GM19468 (cell line): ENCODE measurements around the gene ATP4A.
A peak's percentile ranks its signal among the peaks of the same experiment; 100 is the strongest.

ENCODE experiments used
- ATAC-seq: cut with Tn5 transposase; IDR thresholded peaks from one replicate; pipeline ENCODE4 v1.9.1; 2021; ENCODE audit warnings: mild to moderate bottlenecking, moderate library complexity, moderate number of reproducible peaks; ENCODE audit not compliant: unreplicated experiment; ENCODE audit errors: extremely low read depth

ATP4A gene

DNA sequence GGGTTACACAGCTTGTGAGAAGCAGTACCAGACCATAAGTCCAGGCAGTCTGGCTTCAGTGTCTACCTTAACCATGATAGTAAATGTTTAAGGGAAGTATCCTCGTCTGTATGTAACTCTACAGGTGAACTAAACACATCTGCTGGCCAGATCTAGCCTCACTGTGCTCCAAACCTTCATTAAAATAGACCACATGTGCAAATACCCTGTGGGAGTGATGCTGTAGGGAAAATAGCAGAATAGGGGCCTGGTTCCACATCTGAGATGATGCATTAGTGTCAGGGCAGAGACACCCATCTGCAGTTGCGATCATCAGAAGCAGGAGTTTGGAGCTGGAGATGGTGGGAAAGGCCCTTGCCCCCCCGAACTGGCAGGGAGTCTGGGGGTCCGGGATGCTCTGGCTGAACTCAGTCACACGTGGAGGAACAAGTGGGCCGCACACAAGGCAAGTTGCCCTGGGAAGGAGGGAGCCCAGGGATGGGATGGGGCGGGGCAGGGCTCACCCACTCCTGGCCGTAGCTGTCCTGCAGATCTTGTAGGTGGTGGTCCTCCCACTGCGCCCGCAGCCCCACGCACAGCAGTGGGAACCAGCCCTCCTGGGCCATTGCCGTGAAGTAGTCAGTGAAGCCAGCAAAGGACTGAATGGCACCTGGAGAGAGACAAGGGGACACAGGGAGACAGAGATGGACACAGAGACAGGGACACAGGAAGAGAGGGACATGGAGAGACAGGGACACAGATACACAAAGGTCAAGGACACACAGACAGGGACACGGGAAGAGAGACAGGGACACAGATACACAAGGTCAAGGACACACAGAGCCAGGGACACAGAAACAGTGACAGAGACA is 10.7 kb downstream of the ATP4A start:
- ATAC-seq: no peak

- ATAC-seq: no peak
Observed at GRCh38 chr19:35551091-35551810, 12.2 kb downstream of the ATP4A start.

GRCh38 chr19:35549879-35550523 is 13.5 kb downstream of the ATP4A start:
- no peak for ATAC-seq

DNA sequence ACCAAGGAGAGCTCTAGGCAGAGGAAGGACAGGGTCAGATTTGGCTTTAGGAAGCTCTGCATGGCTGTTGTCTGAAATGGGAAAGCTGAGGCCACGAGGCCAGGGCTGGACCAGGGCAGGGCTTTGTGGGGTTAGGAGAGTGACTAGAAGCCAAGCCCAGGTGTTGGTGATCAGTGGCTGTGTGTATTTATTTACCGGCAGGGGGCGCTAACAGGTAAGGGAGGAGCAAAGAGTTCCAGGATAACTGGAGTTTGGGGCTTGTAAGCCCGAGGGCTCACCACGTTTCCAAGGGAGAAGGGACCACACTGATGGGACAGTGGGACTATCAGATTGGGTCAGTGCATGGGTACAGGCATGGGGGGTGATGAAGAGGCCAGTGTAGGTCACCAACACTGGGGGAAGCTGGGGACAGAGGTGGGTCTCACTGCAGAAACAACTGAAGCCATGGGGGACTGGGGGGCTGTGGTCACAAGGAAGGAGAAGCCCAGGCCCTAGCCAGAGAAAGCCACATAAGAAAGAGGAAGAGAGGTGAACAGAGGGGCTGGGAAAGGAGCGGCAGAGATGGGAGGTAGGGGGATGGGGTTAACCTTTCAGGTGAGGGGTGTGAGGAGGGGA is 14.2 kb downstream of the ATP4A start:
- no peak for ATAC-seq

DNA sequence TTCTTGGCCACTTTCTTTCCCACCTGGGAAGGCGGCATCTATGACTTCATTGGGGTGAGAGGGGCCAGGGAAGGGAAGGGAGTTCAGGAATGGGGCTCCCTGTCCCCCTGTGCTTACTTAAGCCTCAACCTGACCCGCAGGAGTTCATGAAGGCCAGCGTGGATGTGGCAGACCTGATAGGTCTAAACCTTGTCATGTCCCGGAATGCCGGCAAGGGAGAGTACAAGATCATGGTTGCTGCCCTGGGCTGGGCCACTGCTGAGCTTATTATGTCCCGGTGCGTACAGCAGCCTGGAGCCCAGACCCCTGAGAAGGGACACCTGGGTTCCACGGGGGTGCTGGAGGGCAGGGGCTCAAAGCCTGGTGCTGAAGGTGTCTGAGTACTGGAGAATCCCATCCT is 16.9 kb downstream of the ATP4A start:
- no peak for ATAC-seq

GRCh38 chr19:35545855-35546381 is 17.5 kb downstream of the ATP4A start:
- no peak for ATAC-seq

GRCh38 chr19:35545001-35545854 is 18.2 kb downstream of the ATP4A start, which contains the start of gene TMEM147:
TMEM147 (plus strand) TSS chr19:35545626; CDS start chr19:35545740, 114 bp downstream.
- ATAC-seq: peak; percentile 52

- ATAC-seq: no peak
Observed at GRCh38 chr19:35544110-35544802, 19.2 kb downstream of the ATP4A start.

GRCh38 chr19:35543280-35544109 is 20.0 kb downstream of the ATP4A start:
- no peak for ATAC-seq

DNA sequence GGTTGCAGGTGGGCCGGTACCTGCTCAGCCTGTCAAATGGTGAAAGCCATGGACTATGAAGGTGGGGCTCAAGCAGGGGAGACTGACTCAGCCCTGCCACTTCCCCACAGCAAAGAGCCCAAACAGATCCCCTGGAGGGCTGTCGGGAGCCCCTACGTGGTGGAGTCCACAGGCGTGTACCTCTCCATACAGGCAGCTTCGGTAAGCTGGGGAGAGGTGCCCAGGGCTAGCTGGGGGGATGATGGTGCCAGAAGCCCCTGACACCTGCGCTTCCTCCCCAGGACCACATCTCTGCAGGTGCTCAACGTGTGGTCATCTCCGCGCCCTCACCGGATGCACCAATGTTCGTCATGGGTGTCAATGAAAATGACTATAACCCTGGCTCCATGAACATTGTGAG is 21.2 kb downstream of the ATP4A start:
- no peak for ATAC-seq

GRCh38 chr19:35540356-35540927 is 23.0 kb downstream of the ATP4A start:
- ATAC-seq: no peak

DNA sequence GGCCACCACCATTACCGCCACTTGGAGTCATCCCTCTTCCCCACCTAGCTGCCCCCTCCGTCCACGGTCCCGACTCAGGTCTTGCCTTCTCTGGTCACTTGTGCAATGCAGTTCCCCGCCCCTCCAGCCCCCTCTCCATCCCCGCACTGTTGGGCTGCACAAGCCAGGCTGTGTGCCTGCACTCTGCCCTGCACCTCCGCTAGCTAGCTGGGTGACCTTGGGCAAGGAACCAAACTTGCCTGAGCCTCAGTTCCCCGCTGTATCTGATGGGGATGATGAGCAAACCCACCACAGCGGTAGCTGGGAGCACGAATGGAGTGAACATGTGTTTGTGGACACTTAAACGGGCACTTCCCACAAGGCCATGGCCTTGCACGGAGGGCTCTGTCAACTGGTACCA is 23.6 kb downstream of the ATP4A start:
- ATAC-seq: no peak

- ATAC-seq: no peak
Observed at GRCh38 chr19:35539314-35539713, 24.1 kb downstream of the ATP4A start.

DNA sequence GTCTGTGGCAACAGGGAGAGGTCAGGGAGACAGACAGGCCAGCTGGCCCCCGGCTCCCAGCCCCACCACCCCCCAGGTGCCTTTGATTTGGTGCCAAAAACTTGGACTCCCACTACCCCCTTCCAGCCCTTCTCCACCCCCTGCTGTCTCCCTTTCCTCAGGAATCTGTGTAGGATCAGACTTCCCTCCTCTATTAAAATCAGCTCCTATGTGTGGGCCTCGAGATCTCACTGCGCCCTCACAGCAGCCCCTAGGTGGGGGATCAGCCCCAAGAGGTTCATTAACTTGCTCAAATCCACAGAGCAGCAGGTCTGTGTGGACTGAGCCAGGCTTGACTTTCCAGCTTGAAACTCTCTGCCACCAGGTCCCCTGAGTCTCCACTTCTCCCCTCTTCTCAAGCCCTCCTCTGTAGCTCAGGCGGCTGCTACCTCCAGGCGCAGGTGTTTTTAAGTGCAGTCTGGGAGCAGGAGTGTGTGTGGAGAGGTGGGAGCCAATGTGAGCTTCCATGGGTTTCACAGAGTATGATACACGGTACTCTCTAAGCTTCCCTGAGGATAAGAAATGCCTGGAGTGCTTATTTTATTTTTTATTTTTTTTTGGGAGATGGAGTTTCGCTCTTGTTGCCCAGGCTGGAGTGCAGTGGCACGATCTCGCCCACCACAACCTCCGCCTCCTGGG is 28.5 kb downstream of the ATP4A start:
- no peak for ATAC-seq

GRCh38 chr19:35533822-35534392 is 29.6 kb downstream of the ATP4A start:
- ATAC-seq: no peak

GRCh38 chr19:35533201-35533821 is 30.1 kb downstream of the ATP4A start, which contains the start of gene GAPDHS:
GAPDHS (plus strand) TSS chr19:35533456; CDS start chr19:35533528, 72 bp downstream.
- ATAC-seq: no peak
